WTC11 (cell line): ENCODE data around the gene SLC27A4.

ENCODE experiments used
- CTCF ChIP-seq: fragments of 200-600 bp; IDR thresholded peaks from 2 replicates; pipeline ENCODE4 v1.8.0; 2022; ENCODE audit warnings: antibody characterized with exemption
- JUN ChIP-seq: sonication (generic); formaldehyde crosslinking; IDR thresholded peaks from 2 replicates; pipeline ENCODE4 v1.8.0; 2023; ENCODE audit warnings: mild to moderate bottlenecking, missing genetic modification reagents
- MXD4 ChIP-seq: fragments of 250-450 bp; sonication (Bioruptor Pico); IDR thresholded peaks from 2 replicates; pipeline ENCODE4 v1.8.0; 2021; ENCODE audit warnings: mild to moderate bottlenecking, moderate library complexity, borderline replicate concordance
- ZNF396 ChIP-seq: fragments of 250-450 bp; sonication (Bioruptor Pico); IDR thresholded peaks from 2 replicates; pipeline ENCODE4 v1.8.0; 2021; ENCODE audit warnings: mild to moderate bottlenecking, moderate library complexity, borderline replicate concordance

GRCh38 chr9:128325629-128326028 lies 14.7 kb upstream of the SLC27A4 start:
- TF ChIP-seq CTCF (no peak), ZNF396 (no peak), JUN (CRISPR knock-in tag) (no peak), MXD4 (CRISPR knock-in tag) (no peak)
